KBM-7 (cell line): ENCODE measurements around the gene PGBD5.
"Not testable (repeated sequence)": the region's sequence is repeated elsewhere in the genome, so short reads cannot be mapped to it uniquely, and the experiment has no call there.

Source experiments
- DNase-seq: peaks from one replicate; pipeline ENCODE4 v3.0.0-alpha.2; 2015
- in situ Hi-C: fragments of 300-500 bp; cut with MboI; formaldehyde crosslinking; loops from 2 replicates; pipeline ENCODE4 v1.14.3; 2020; ENCODE audit warnings: low sequenced_read_pairs, low pct_unique_long_range_greater_than_20kb, mixed read lengths

Gene PGBD5

GRCh38 chr1:230426246-230427093 is at the start of gene PGBD5:
TSS of gene PGBD5 (minus strand) at chr1:230426332. CDS start at chr1:230425928, 404 bp downstream.
- peak; percentile 60 for DNase-seq

GRCh38 chr1:230474924-230475323 is 48.8 kb upstream of the PGBD5 start:
- in situ Hi-C loops, result not testable (repeated sequence)
- DNase-seq, result peak; percentile 14

More at GRCh38 chr1:230426246-230427093, at the start of gene PGBD5:
- in situ Hi-C loops, result no loop called here

GRCh38 chr1:230470750-230471149 is 44.6 kb upstream of the PGBD5 start:
- DNase-seq, in situ Hi-C loops: not testable (repeated sequence)

GRCh38 chr1:230469271-230469670 is 43.1 kb upstream of the PGBD5 start:
- in situ Hi-C loops, result no loop called here
- DNase-seq, result no peak

- DNase-seq, result no peak
- in situ Hi-C loops, result no loop called here
Observed at GRCh38 chr1:230465691-230466090, 39.6 kb upstream of the PGBD5 start.

GRCh38 chr1:230464671-230465070 is 38.5 kb upstream of the PGBD5 start:
- in situ Hi-C loops, result no loop called here
- DNase-seq, result no peak

- in situ Hi-C loops, result no loop called here
Observed at GRCh38 chr1:230463760-230464159, 37.6 kb upstream of the PGBD5 start.

GRCh38 chr1:230463326-230463725 is 37.2 kb upstream of the PGBD5 start:
- DNase-seq, result no peak
- in situ Hi-C loops, result no loop called here

More at GRCh38 chr1:230463760-230464159, 37.6 kb upstream of the PGBD5 start:
- no peak for DNase-seq

- in situ Hi-C loops, result no loop called here
- DNase-seq, result no peak
Observed at GRCh38 chr1:230459465-230459864, 33.3 kb upstream of the PGBD5 start.

GRCh38 chr1:230458509-230458908 is 32.4 kb upstream of the PGBD5 start:
- in situ Hi-C loops, result no loop called here

GRCh38 chr1:230456478-230456877 is 30.3 kb upstream of the PGBD5 start:
- no peak for DNase-seq
- in situ Hi-C loops, result no loop called here

More at GRCh38 chr1:230458509-230458908, 32.4 kb upstream of the PGBD5 start:
- no peak for DNase-seq

- in situ Hi-C loops, result no loop called here
- no peak for DNase-seq
Observed at GRCh38 chr1:230455291-230455690, 29.2 kb upstream of the PGBD5 start.

- in situ Hi-C loops, result no loop called here
- DNase-seq, result no peak
Observed at GRCh38 chr1:230453377-230453776, 27.2 kb upstream of the PGBD5 start.

GRCh38 chr1:230441183-230442029 is 15.3 kb upstream of the PGBD5 start:
- in situ Hi-C loops, result no loop called here

GRCh38 chr1:230435108-230435507 is 9.0 kb upstream of the PGBD5 start:
- in situ Hi-C loops, result no loop called here
- no peak for DNase-seq

More at GRCh38 chr1:230441183-230442029, 15.3 kb upstream of the PGBD5 start:
- no peak for DNase-seq

- no peak for DNase-seq
- in situ Hi-C loops, result no loop called here
Observed at GRCh38 chr1:230431527-230431926, 5.4 kb upstream of the PGBD5 start.

GRCh38 chr1:230430499-230430898 is 4.4 kb upstream of the PGBD5 start:
- in situ Hi-C loops, result no loop called here
- DNase-seq, result no peak

GRCh38 chr1:230429067-230429735 is 3.1 kb upstream of the PGBD5 start:
- in situ Hi-C loops, result no loop called here
- peak; percentile 35 for DNase-seq

- no peak for DNase-seq
- in situ Hi-C loops, result no loop called here
Observed at GRCh38 chr1:230427981-230428380, 1.8 kb upstream of the PGBD5 start.
